OCI-LY1 (cell line): ENCODE data around the gene ARFGAP1.

Experiments
- CTCF ChIP-seq: fragments of 200-600 bp; sonication (generic), shearing (Covaris generic); IDR thresholded peaks from 2 replicates; pipeline ENCODE4 v1.5.1; 2017; ENCODE audit warnings: mild to moderate bottlenecking, antibody characterized with exemption, low read length, moderate library complexity, mixed read lengths
- EZH2 ChIP-seq: fragments of 200-600 bp; sonication (generic), shearing (Covaris generic); IDR thresholded peaks from 2 replicates; pipeline ENCODE4 v1.8.0; 2017; ENCODE audit warnings: borderline replicate concordance, mixed run types, mild to moderate bottlenecking, antibody characterized with exemption, low read length, moderate library complexity, mixed read lengths

- no peak for TF ChIP-seq CTCF
- no peak for TF ChIP-seq EZH2
Measured at GRCh38 chr20:63313349-63314014, 40.9 kb downstream of the ARFGAP1 start.
